DND-41 (cell line): ENCODE measurements around the gene S1PR4.

Experiments
- ATAC-seq: fragments of 200-7000 bp; cut with Tn5 transposase; 3 replicates; pipeline ENCODE4 v1.9.1; 2021; ENCODE audit warnings: low read depth; ENCODE audit not compliant: insufficient read depth
- DNase-seq: peaks from one replicate; pipeline ENCODE4 v3.0.0-alpha.2; 2020
- H2AFZ ChIP-seq: 2 replicates; pipeline ENCODE4 v1.6.0; 2012; ENCODE audit warnings: low read depth, low read length
- H3K27ac ChIP-seq: 2 replicates; pipeline ENCODE4 v1.5.1; 2012; ENCODE audit warnings: low read length, inconsistent platforms
- H3K27me3 ChIP-seq: fragments of 200-600 bp; sonication (generic); 2 replicates; pipeline ENCODE4 v1.6.0; 2012; ENCODE audit warnings: low read length, mild to moderate bottlenecking, inconsistent platforms; ENCODE audit not compliant: insufficient read depth, poor library complexity
- H3K36me3 ChIP-seq: 2 replicates; pipeline ENCODE4 v1.5.1; 2012; ENCODE audit warnings: low read length, inconsistent platforms; ENCODE audit not compliant: insufficient read depth
- H3K4me1 ChIP-seq: 2 replicates; pipeline ENCODE4 v1.5.1; 2012; ENCODE audit warnings: mild to moderate bottlenecking, low read length; ENCODE audit not compliant: insufficient read depth
- H3K4me2 ChIP-seq: 2 replicates; pipeline ENCODE4 v1.6.0; 2012; ENCODE audit warnings: mild to moderate bottlenecking, moderate library complexity, low read length, inconsistent platforms; ENCODE audit not compliant: insufficient read depth
- H3K4me3 ChIP-seq, 2 experiments: fragments of 200-600 bp in 1 of 2; shearing (Covaris generic) in 1 of 2; 2 replicates each; pipeline ENCODE4 v1.5.1; 2012 to 2016; ENCODE audit warnings: inconsistent platforms in 2 of 2, low read length in 2 of 2, mild to moderate bottlenecking in 2 of 2, low read depth in 1 of 2, moderate library complexity in 1 of 2
- H3K79me2 ChIP-seq: 2 replicates; pipeline ENCODE4 v1.6.0; 2012; ENCODE audit warnings: low read length, inconsistent platforms; ENCODE audit not compliant: insufficient read depth
- H3K9ac ChIP-seq: 2 replicates; pipeline ENCODE4 v1.6.0; 2012; ENCODE audit warnings: low read depth, mild to moderate bottlenecking, inconsistent platforms, low read length, moderate library complexity
- H3K9me3 ChIP-seq: 2 replicates; pipeline ENCODE4 v1.5.1; 2012; ENCODE audit warnings: low read length, moderate library complexity, mild to moderate bottlenecking, inconsistent platforms; ENCODE audit not compliant: insufficient read depth, severe bottlenecking
- H4K20me1 ChIP-seq: 2 replicates; pipeline ENCODE4 v1.6.0; 2012; ENCODE audit warnings: low read length; ENCODE audit not compliant: insufficient read depth
- EZH2 ChIP-seq: IDR thresholded peaks from 3 replicates; pipeline ENCODE4 v1.6.1; 2012; ENCODE audit warnings: borderline replicate concordance, low read depth, mild to moderate bottlenecking, moderate library complexity, low read length, inconsistent platforms; ENCODE audit not compliant: severe bottlenecking
- TF ChIP-seq, protein P1 (sequence below): IDR thresholded peaks from 2 replicates; pipeline ENCODE4 v1.5.1; 2012; ENCODE audit warnings: borderline replicate concordance, low read length, moderate library complexity, mild to moderate bottlenecking; ENCODE audit not compliant: poor library complexity, severe bottlenecking; ENCODE audit errors: extremely low read depth

S1PR4 gene

DNA sequence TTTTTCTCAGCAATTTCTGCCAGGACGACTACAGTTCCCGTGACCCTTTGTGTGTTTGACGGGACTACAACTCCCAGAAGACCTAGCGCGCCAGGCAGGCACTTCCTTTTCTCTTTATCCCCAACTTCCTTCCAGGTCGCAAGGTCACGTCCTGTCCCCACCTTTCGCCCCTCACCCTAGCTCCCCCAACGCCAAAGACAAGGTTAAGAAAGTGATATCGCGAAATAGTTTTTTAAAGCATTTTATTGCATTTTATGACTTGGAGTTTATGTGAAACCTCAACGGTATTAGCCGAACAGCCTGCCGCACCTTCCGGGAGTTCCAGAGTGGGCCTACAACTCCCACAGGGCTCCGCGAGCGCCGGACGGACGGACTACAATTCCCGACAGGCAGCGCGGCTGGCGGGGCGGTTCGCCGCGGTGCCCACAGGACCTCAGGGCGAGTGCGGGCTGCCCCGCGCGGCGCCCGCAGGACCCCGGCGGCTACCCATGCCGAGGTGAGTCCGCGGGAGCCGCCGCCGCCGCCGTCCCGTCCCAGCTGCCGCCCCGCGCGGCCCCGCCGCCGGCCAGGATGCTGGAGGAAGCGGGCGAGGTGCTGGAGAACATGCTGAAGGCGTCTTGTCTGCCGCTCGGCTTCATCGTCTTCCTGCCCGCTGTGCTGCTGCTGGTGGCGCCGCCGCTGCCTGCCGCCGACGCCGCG lies 7.0 kb downstream of the S1PR4 start, which contains the start of gene NCLN:
NCLN (plus strand) TSS at position 470 of the 699 bp plus-strand sequence; CDS start at position 571, 101 bp downstream.
- peak; percentile 81 for ATAC-seq
- Histone ChIP-seq H3K4me3 (peak within 1 kb of the TSS; percentile 93 to 99), H3K27me3 (no peaks in the 10 kb centered on the region), H3K79me2 (peaks cover 91% of the 10 kb centered on the region), H3K9ac (peak within 1 kb of the TSS; percentile 92), H3K36me3 (peaks cover 60% of the 10 kb centered on the region), H2AFZ (peak within 1 kb of the TSS; percentile 75), H3K9me3 (no peaks in the 10 kb centered on the region), H3K27ac (peak within 1 kb of the TSS; percentile 91), H4K20me1 (peaks cover 77% of the 10 kb centered on the region), H3K4me2 (peak within 1 kb of the TSS; percentile 96), H3K4me1 (peaks cover 80% of the 10 kb centered on the region)
- DNase-seq, result peak; percentile 94
- TF ChIP-seq, protein P1, sequence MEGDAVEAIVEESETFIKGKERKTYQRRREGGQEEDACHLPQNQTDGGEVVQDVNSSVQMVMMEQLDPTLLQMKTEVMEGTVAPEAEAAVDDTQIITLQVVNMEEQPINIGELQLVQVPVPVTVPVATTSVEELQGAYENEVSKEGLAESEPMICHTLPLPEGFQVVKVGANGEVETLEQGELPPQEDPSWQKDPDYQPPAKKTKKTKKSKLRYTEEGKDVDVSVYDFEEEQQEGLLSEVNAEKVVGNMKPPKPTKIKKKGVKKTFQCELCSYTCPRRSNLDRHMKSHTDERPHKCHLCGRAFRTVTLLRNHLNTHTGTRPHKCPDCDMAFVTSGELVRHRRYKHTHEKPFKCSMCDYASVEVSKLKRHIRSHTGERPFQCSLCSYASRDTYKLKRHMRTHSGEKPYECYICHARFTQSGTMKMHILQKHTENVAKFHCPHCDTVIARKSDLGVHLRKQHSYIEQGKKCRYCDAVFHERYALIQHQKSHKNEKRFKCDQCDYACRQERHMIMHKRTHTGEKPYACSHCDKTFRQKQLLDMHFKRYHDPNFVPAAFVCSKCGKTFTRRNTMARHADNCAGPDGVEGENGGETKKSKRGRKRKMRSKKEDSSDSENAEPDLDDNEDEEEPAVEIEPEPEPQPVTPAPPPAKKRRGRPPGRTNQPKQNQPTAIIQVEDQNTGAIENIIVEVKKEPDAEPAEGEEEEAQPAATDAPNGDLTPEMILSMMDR, result peak; percentile 6
- no peak for TF ChIP-seq EZH2

DNA sequence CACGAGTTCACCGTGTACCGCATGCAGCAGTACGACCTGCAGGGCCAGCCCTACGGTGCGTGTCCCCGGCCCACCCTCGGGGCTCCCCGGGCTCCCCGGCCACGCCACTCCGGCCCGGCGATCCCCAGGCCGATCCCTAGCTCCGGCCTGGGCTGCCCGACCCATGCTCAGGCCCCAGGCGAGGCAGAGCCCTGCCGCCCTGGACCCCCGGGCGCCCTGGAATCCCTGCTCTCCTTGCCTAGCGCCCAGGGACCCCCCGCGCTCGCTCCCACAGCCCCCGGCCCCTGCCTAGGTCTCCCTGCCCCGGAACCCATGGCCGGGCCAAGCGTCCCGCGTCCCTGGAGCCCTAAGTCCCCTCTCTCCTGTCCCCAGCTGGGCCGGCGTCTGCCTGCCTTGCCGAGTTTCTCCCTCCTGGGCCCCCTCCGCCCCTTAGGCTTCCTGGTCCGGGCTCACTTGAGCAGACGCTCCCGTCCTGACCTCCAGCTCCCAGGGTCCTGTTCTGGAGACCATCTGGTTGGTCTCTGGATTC lies 7.7 kb downstream of the S1PR4 start:
- Histone ChIP-seq H3K9ac (peak overlapping the region; percentile 92), H3K36me3 (peaks cover 57% of the 10 kb centered on the region), H2AFZ (peak overlapping the region; percentile 75; the same call in 1 of the 2 replicates), H3K4me2 (peak overlapping the region; percentile 96), H3K4me3 (peak overlapping the region; percentile 93 to 99), H3K4me1 (peaks cover 73% of the 10 kb centered on the region), H3K27me3 (no peaks in the 10 kb centered on the region), H3K79me2 (peaks cover 91% of the 10 kb centered on the region), H3K27ac (peak overlapping the region; percentile 70), H4K20me1 (peaks cover 75% of the 10 kb centered on the region), H3K9me3 (no peaks in the 10 kb centered on the region)
- ATAC-seq (peak; percentile 30; the same call in 2 of the 3 replicates), DNase-seq (peak; percentile 26)
- no peak for TF ChIP-seq EZH2
- TF ChIP-seq, protein P1, result no peak

DNA sequence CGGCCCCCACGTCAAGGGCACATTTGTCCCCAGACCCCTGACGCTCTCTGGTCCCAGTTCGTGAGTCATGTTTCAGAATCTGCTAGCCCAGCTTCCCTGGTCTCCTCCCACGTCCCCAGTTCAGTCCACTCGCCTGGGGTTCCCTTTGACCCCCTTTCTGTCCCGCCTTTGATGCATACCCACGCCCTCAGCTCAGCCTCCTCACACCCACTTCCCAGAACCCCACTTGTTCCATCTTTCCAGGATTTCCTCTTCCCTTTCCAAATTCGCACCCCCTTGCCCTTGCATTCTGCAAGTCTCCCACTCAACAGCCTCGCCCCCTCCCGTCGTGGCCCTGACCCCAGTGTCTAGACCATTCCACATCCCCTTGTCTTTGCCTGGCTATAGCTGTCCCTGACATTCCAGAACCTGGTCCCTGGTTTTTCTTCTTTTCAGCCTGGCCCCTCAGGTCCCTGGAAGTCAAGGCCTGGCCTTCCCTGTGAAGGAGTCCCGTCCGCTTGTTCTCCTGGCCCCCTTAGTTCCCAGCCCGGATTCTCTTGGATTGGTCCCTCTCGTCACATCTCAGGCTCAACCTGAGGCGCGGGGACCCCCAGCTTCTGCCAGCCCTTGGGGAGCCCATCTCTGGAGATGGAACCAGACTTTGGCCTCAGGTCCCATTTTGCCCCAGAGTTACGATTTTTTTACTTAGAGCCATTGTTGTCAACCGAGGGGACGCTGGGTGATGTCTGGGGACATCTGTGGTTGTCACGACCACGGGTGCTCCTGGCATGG lies 8.5 kb downstream of the S1PR4 start:
- Histone ChIP-seq H3K27ac (peak overlapping the region; percentile 70), H2AFZ (no peak overlapping the region), H3K4me3 (peak overlapping the region; percentile 93 to 99), H3K4me1 (peaks cover 65% of the 10 kb centered on the region), H3K9me3 (no peaks in the 10 kb centered on the region), H3K27me3 (no peaks in the 10 kb centered on the region), H3K36me3 (peaks cover 58% of the 10 kb centered on the region), H3K79me2 (peaks cover 91% of the 10 kb centered on the region), H4K20me1 (peaks cover 80% of the 10 kb centered on the region), H3K9ac (peak overlapping the region; percentile 92), H3K4me2 (peak overlapping the region; percentile 96)
- DNase-seq, result no peak
- no peak for ATAC-seq
- TF ChIP-seq, protein P1, result no peak
- no peak for TF ChIP-seq EZH2
